GM12892 (cell line): ENCODE results near the gene TAAR9.

Experiments
- POLR2A ChIP-seq: IDR thresholded peaks from 2 replicates; pipeline ENCODE4 v1.6.1; 2011; ENCODE audit warnings: low read depth, low read length, control low read depth
- POLR2AphosphoS5 ChIP-seq: IDR thresholded peaks from 2 replicates; pipeline ENCODE4 v1.6.1; 2011; ENCODE audit warnings: low read depth, low read length, control low read depth
- TAF1 ChIP-seq: IDR thresholded peaks from 2 replicates; pipeline ENCODE4 v1.6.1; 2011; ENCODE audit warnings: low read depth, mild to moderate bottlenecking, control low read depth, low read length, borderline replicate concordance

DNA sequence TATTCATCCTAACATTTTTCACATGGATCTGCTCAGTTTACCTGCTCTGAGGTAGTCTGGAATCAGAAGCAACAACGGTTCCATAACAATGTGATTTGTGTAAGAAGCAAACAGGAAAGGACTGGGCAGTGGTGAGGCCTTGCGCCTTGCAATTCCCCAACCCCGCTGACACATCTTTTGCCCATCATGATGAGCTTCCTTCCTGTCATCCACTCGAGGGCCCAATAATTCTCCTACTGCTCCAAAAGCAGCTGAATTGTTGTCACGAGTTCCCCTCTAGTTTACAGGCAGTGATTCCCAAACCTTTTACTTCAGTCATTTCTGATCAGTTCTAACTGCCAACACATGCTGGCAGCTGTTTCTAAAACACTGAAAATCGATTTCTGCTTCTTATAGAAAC lies 48.1 kb upstream of the TAAR9 start:
- TF ChIP-seq POLR2A (no peak), TAF1 (no peak), POLR2AphosphoS5 (no peak)
